Tongue (tissue), 2 donors: Measurements from ENCODE around the gene PARP16. TPM values are rescaled to one million over a fixed set of nuclear protein-coding genes. Genes with fewer than 3 reads are reported as not detected.
"Not testable (repeated sequence)": the region's sequence is repeated elsewhere in the genome, so short reads cannot be mapped to it uniquely, and the experiment has no call there.

Experiments used
- DNase-seq: peaks from one replicate; pipeline ENCODE4 v3.0.0-alpha.2; 2015
- total RNA-seq: library from RNA; depleted of rRNA; stranded (reverse); fragments of >200 nt; gene quantifications from one replicate; pipeline ENCODE4 v1.2.3, GENCODE V29; 2014

The PARP16 gene
- total RNA-seq, 1 donor from 2014 or later, result 8.7 TPM

DNA sequence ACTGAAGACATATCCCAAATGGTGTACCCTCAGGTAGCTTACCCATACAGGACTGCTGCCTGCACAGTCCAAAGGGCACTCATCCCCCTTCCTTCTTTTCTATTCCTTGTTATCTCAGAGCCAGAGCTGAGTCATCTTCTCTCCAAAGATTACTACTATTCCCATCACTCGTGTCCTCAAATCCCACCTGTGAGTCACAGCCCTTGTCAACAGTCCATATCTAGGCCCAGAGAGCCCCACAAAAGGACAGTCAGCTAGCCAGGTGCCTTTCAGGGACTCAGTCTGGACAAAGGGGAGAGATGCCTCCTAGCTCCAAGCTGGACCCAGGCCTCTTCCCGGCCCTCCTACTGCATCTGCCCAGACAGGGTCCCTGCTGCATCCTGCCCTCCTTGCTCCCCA, 11.0 kb downstream of the PARP16 start:
- no peak for DNase-seq

GRCh38 chr15:65275104-65275727, 11.5 kb downstream of the PARP16 start:
- DNase-seq, result no peak

GRCh38 chr15:65270811-65271545, 15.7 kb downstream of the PARP16 start:
- DNase-seq, result peak; percentile 89

GRCh38 chr15:65268411-65268810, 18.3 kb downstream of the PARP16 start:
- DNase-seq, result no peak

- DNase-seq, result no peak
Measured at GRCh38 chr15:65266469-65266868, 20.2 kb downstream of the PARP16 start.

GRCh38 chr15:65264863-65265430, 21.7 kb downstream of the PARP16 start:
- no peak for DNase-seq

DNA sequence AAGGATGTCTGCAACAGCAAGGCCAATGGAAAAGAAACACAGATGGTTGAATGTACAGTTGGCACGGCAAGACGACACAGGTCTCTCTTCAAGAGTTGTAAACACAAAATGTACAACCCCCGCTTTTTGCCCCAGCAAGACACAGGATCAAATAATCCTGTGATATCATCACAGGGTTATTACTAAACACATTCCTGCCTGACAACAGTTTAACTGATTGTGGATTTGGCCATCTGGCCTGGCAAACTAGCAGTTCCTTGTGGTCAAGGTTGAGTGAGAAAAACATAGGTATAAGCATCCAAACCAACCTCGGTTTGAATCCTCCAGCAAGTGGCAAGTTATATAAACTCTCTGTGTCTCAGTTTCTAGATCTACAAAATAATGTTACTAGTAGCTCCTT, 23.4 kb downstream of the PARP16 start:
- no peak for DNase-seq

DNA sequence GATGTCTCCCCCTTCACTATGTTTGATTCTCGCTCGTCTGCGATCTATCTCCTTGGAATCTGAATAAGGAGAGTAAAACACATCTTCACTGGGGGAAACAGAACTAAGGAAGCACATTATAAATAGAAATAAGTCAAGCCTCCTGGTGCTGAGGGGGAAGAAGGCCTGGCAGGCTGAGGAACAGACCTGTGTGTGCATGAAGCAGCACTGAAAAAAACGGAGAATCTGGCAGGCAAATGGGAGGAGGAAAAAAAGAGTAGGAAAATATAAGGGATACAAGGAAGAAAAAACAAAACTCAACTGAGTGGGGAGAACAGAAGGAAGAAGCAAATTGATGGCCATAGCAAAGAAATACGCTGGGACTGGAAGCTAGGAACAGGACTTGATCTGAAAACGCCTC, 25.7 kb downstream of the PARP16 start:
- DNase-seq, result peak; percentile 25

GRCh38 chr15:65259367-65259797, 27.3 kb downstream of the PARP16 start:
- DNase-seq, result peak; percentile 85

DNA sequence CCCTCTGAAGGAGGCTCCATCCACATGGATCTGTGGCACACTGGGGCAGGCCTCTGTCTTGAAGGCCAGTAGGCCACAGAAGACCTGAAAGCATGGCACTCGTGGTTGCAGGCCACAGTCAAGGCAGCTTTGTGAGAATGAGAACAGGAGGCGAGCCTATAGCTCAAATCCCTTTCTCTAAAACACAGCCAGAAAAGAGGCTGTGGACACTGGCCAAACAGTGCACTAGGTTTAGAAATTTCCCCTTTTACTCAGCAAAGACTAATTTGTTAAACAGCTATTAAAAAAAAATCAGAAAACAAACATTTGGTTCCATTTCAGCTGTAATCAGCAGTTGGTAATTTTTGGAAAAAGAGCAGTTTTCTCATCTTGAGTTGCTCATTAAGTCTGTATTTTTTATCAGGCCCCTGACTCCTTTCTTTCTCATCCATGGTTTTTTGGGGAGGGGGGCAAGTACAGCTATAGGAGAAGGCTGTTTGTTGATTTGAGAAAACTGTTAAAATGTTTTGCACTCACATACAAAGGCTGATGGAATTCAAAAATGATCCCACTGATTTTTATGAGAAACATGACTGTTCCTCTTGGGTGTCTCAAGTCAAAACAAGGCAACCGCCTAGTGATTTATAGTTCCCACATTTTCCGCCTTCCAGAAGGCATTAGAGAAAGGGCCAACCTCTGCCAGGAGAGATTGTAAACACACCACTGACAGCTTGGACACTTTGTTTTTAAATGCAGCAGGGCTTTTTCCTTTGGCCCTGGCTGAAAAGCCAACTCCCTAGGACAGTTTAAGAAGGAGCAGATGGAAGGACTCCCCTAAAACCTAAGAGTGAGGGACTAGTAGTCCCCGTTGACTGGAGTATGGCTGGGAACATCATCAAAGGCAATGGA, 28.1 kb downstream of the PARP16 start:
- peak; percentile 63 for DNase-seq

- DNase-seq, result peak; percentile 58
Measured at GRCh38 chr15:65255486-65256140, 31.1 kb downstream of the PARP16 start.

GRCh38 chr15:65254758-65255157, 31.9 kb downstream of the PARP16 start:
- no peak for DNase-seq

GRCh38 chr15:65254356-65254755, 32.3 kb downstream of the PARP16 start:
- peak; percentile 87 for DNase-seq

DNA sequence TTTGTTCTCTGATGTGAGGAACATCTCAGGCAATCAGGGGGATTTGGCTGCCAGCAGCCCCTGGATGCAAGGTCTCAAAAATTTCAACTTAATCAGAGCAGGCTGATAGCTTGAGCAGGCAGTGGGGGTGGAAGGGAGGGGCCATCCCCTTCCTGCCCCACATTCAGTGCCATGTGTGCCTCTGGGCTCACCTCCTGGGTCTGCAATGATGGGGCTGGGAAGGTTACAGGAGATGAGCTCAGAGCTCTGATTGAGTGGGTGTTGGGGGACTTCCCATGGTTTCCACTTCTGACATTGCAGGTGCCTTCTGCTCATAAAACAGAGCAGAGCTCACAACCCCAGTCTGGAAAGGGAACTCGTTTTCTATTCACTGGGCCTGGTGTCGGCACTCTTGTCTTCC, 37.0 kb downstream of the PARP16 start:
- no peak for DNase-seq

GRCh38 chr15:65248511-65249255, 38.0 kb downstream of the PARP16 start:
- peak; percentile 67 for DNase-seq

DNA sequence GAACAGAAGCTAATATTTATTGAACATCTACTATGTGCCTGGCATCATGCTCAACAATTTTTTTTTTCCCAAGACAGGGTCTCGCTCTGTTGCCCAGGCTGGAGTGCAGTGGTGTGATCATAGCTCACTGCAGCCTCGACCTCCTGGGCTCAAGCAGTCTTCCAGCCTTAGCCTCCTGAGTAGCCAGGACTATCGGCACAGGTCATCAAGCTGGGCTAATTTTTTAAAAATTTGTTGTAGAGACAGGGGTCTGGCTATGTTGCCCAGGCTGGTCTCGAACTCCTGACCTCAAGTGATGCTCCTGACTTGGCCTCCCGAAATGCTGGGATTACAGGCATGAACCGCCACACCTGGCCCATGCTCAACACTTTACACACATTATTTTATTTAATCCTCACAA, 39.7 kb downstream of the PARP16 start:
- DNase-seq, result no peak

DNA sequence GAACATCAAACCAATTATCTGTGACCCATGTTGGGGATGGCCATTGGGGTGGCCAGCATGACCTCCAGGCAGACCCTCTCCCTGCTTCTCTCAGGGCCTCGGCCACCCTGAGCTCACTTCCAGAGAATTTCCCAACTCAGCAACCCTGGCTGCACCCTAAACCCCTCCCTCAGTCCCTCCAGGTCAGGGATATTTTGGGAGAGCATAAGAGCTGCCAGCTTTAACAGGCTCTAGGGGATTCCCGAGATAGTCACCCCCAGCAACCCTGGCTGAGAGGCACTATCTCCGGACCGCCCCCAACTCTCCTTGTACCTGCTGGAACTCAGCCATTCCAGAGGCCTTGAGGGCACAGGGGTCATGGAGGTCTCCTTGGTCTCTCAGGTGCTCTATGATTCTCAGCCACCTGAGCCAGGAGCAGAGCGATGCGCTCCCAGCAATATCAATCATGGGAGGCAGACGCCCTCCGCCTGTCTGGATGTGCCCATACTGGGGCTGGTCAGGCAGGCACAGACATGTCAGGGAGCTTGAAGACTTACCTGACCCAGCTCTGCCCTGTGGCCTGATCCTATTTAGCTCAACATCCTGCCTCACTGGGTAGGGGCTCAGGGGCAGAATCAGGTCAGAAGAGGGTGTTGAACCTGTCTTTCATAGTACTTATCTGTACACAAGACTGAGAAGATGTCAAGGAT, 40.5 kb downstream of the PARP16 start:
- peak; percentile 45 for DNase-seq

- DNase-seq, result peak; percentile 88
Measured at GRCh38 chr15:65245096-65245856, 41.4 kb downstream of the PARP16 start.

GRCh38 chr15:65244638-65245037, 42.0 kb downstream of the PARP16 start:
- peak; percentile 31 for DNase-seq

DNA sequence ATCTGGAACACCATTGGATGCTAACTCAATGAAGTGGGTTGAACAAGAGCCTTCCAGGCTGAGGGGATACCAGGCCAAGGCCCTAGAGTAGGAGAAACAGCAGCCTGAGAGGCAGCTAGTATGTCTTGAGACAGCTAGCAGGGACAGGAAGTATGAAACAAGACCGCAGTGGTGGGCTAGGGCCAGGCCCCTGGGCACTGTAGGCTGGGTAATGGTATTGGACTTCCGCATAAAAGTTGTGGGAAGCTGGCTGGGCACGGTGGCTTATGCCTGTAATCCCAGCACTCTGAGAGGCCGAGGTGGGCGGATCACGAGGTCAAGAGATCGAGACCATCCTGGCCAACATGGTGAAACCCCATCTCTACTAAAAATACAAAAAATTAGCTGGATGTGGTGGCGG, 50.2 kb downstream of the PARP16 start:
- not testable (repeated sequence) for DNase-seq
